Measurements from ENCODE around the gene ACSS1. TPM values are rescaled to one million over a fixed set of nuclear protein-coding genes. Genes with fewer than 3 reads are reported as not detected.

ACSS1 gene
- total and polyA plus RNA-seq, 2 of the 8 experiments (the other 6 are each of a cell fraction or from before 2014, with no cell fraction given): 2.6 to 3.4 TPM

- WGBS, 2 experiments (ENCODE audit: extremely low coverage in 1 of 2, insufficient coverage in 1 of 2, insufficient read length in 1 of 2, insufficient replicate concordance in 2 of 2, low coverage in 1 of 2, low lambda C conversion rate in 2 of 2, missing lambda C conversion rate in 1 of 2): 84% methylated on average over 7 of the region's 7 CpGs; no CpG with 5 or more reads in 1 of the 2 experiments
- CTCF ChIA-PET (ENCODE audit: partially characterized antibody): interaction anchor here (0.7 to 9.1 kb wide), 5 partner anchors 10 to 66 kb away, joined by 3 to 121 read pairs (median 8); no protein-coding TSS in a partner anchor
- peaks cover 21 to 63% (median 51%) of the 10 kb centered on the region in 4 experiments for H3K27me3 ChIP-seq (replicated peaks in 1 of 4; ENCODE audit: control insufficient read depth in 3 of 4, extremely low read depth in 1 of 4, insufficient read depth in 3 of 4, low read length in 3 of 4)
These were observed 3.3 kb upstream of the ACSS1 start for GRCh38 chr20:25061103-25061799.

More at GRCh38 chr20:25061103-25061799, 3.3 kb upstream of the ACSS1 start:
- DNase-seq (ENCODE audit: low read depth in 1 of 2, low spot score in 2 of 2) (no peak), FAIRE-seq (no peak)
- no peak overlapping the region for H2AK5ac ChIP-seq (ENCODE audit: low read depth, low read length)
- H3K4me2 ChIP-seq (ENCODE audit: insufficient read depth in 1 of 2, low read depth in 2 of 2, low read length in 2 of 2): no peak overlapping the region
- H4K91ac ChIP-seq (replicated peaks; ENCODE audit: insufficient read length, low read length): no peak overlapping the region
- H2BK15ac ChIP-seq (ENCODE audit: low read length): no peak overlapping the region
- no peaks in the 10 kb centered on the region for H4K20me1 ChIP-seq (replicated peaks in 1 of 2; ENCODE audit: control insufficient read depth in 1 of 2, insufficient read depth in 2 of 2, low read length in 2 of 2)
- H3K4me1 ChIP-seq (replicated peaks in 1 of 4; ENCODE audit: control insufficient read depth in 3 of 4, insufficient read depth in 4 of 4, low read length in 3 of 4): peaks cover 0 to 12% (median 4%) of the 10 kb centered on the region in 4 experiments; a peak in 5 of 7 replicates
- H3K9me3 ChIP-seq (ENCODE audit: insufficient read depth in 2 of 2, low read depth in 1 of 2, low read length in 1 of 2): no peaks in the 10 kb centered on the region; a peak in 1 of 4 replicates
- POLR2A ChIA-PET (ENCODE audit: partially characterized antibody): no interaction called here
- TF ChIP-seq USF2 (IDR thresholded peaks at IDR 0.05; ENCODE audit: low read length): no peak
- TF ChIP-seq KDM4A (IDR thresholded peaks at IDR 0.05; ENCODE audit: low read depth, low read length, severe bottlenecking): no peak
- TF ChIP-seq CREB1 (IDR thresholded peaks at IDR 0.05): no peak
- TF ChIP-seq ZNF274 (IDR thresholded peaks at IDR 0.05; ENCODE audit: borderline replicate concordance, extremely low read depth, low read length): no peak
- no peaks in the 10 kb centered on the region for H3K36me3 ChIP-seq (ENCODE audit: control insufficient read depth in 2 of 4, insufficient read depth in 4 of 4, low read length in 3 of 4)
- no peak overlapping the region for H2AFZ ChIP-seq (ENCODE audit: low read length)
- no peaks in the 10 kb centered on the region for H3K79me1 ChIP-seq (ENCODE audit: low read depth, low read length)
- H3K4me3 ChIP-seq (ENCODE audit: extremely low read depth in 1 of 4, insufficient read depth in 2 of 4, low read depth in 3 of 4, low read length in 4 of 4): no peak overlapping the region
- H3K4ac ChIP-seq (replicated peaks; ENCODE audit: insufficient read length, low read depth, low read length): no peak overlapping the region
- no peak overlapping the region for H3K27ac ChIP-seq (ENCODE audit: low read depth, low read length)
- H4K5ac ChIP-seq (ENCODE audit: insufficient read length, low read depth, low read length): no peak overlapping the region
- no peak overlapping the region for H2BK120ac ChIP-seq (replicated peaks; ENCODE audit: low read depth, low read length)
- H2BK5ac ChIP-seq (ENCODE audit: low read depth, low read length): no peak overlapping the region
- no peak overlapping the region for H3K56ac ChIP-seq (replicated peaks; ENCODE audit: insufficient read length, low read depth, low read length)
- H3K23ac ChIP-seq (ENCODE audit: insufficient read length): no peak overlapping the region
- H4K8ac ChIP-seq (ENCODE audit: extremely low read depth, insufficient read depth, low read length): no peak overlapping the region
- no peak overlapping the region for H3K18ac ChIP-seq (ENCODE audit: extremely low read depth, low read length)
- no peak overlapping the region for H2BK12ac ChIP-seq (ENCODE audit: low read depth, low read length)
- no peak overlapping the region for H3K9ac ChIP-seq (replicated peaks in 1 of 4; ENCODE audit: extremely low read depth in 1 of 4, low read depth in 3 of 4, low read length in 3 of 4)
- no peaks in the 10 kb centered on the region for H3K79me2 ChIP-seq (ENCODE audit: control insufficient read depth in 1 of 2, insufficient read depth in 2 of 2, low read length in 2 of 2)
- H2BK20ac ChIP-seq (ENCODE audit: low read length): no peak overlapping the region
- H3K23me2 ChIP-seq (ENCODE audit: low read depth, low read length): peaks cover 13% of the 10 kb centered on the region; the same call in 1 of the 2 replicates
- no peak overlapping the region for H3K14ac ChIP-seq (ENCODE audit: insufficient read length)
